Stomach smooth muscle (tissue), 2 donors: ENCODE measurements around the gene AXIN2.

Experiments
- H3K27ac ChIP-seq: one replicate; pipeline ENCODE4 v1.7.0; 2013; ENCODE audit warnings: mild to moderate bottlenecking, low read length, inconsistent platforms
- H3K27me3 ChIP-seq, 2 donors: one replicate each; pipeline ENCODE4 v1.7.0; 2013; ENCODE audit warnings: low read length in 2 of 2; ENCODE audit not compliant: insufficient read depth in 2 of 2, control insufficient read depth in 1 of 2
- H3K36me3 ChIP-seq, 2 donors: one replicate each; pipeline ENCODE4 v1.7.0; 2013; ENCODE audit warnings: low read length in 2 of 2; ENCODE audit not compliant: control insufficient read depth in 2 of 2, insufficient read depth in 2 of 2
- H3K4me1 ChIP-seq: one replicate; pipeline ENCODE4 v1.7.0; 2013; ENCODE audit warnings: low read length; ENCODE audit not compliant: control insufficient read depth, insufficient read depth
- H3K4me3 ChIP-seq, 2 donors: one replicate each; pipeline ENCODE4 v1.7.0; 2013; ENCODE audit warnings: low read length in 2 of 2
- H3K9ac ChIP-seq, 2 donors: one replicate each; pipeline ENCODE4 v1.7.0; 2013; ENCODE audit warnings: low read length in 2 of 2, mild to moderate bottlenecking in 1 of 2
- H3K9me3 ChIP-seq, 2 donors: one replicate each; pipeline ENCODE4 v1.7.0; 2013; ENCODE audit warnings: low read length in 2 of 2; ENCODE audit not compliant: control insufficient read depth in 2 of 2
- donor health status: healthy.
- donor health status: Pancreatic carcinoma.

The AXIN2 gene

GRCh38 chr17:65545705-65546523 lies 15.5 kb downstream of the AXIN2 start:
- no peaks in the 10 kb centered on the region for H3K9me3 ChIP-seq
- H3K4me1 ChIP-seq = peaks cover 70% of the 10 kb centered on the region
- H3K27ac ChIP-seq = peak overlapping the region; percentile 33
- peaks cover 8 to 23% of the 10 kb centered on the region in 2 donors for H3K36me3 ChIP-seq
- H3K27me3 ChIP-seq = no peaks in the 10 kb centered on the region
- peak overlapping the region in 1 of 2 donors; percentile 8 for H3K4me3 ChIP-seq
- H3K9ac ChIP-seq = no peak overlapping the region

- Histone ChIP-seq H3K9me3 (no peaks in the 10 kb centered on the region), H3K27ac (no peak overlapping the region), H3K4me3 (no peak overlapping the region), H3K36me3 (peaks cover 8 to 23% of the 10 kb centered on the region in 2 donors), H3K27me3 (no peaks in the 10 kb centered on the region), H3K4me1 (peaks cover 62% of the 10 kb centered on the region), H3K9ac (no peak overlapping the region)
These were observed 16.8 kb downstream of the AXIN2 start for GRCh38 chr17:65544672-65545071.

GRCh38 chr17:65542610-65543009 lies 18.8 kb downstream of the AXIN2 start:
- H3K36me3 ChIP-seq = peaks cover 9 to 17% of the 10 kb centered on the region in 2 donors
- H3K9me3 ChIP-seq = no peaks in the 10 kb centered on the region
- no peak overlapping the region for H3K4me3 ChIP-seq
- peaks cover 70% of the 10 kb centered on the region for H3K4me1 ChIP-seq
- H3K27ac ChIP-seq = no peak overlapping the region
- no peak overlapping the region for H3K9ac ChIP-seq
- no peaks in the 10 kb centered on the region for H3K27me3 ChIP-seq

- H3K27me3 ChIP-seq = no peaks in the 10 kb centered on the region
- H3K9me3 ChIP-seq = no peaks in the 10 kb centered on the region
- no peak overlapping the region for H3K9ac ChIP-seq
- no peak overlapping the region for H3K4me3 ChIP-seq
- peaks cover 67% of the 10 kb centered on the region for H3K4me1 ChIP-seq
- H3K36me3 ChIP-seq = peaks cover 9 to 21% of the 10 kb centered on the region in 2 donors
- H3K27ac ChIP-seq = no peak overlapping the region
These were observed 19.4 kb downstream of the AXIN2 start for GRCh38 chr17:65542067-65542466.

GRCh38 chr17:65541453-65541852 lies 20.0 kb downstream of the AXIN2 start:
- Histone ChIP-seq H3K4me1 (peaks cover 62% of the 10 kb centered on the region), H3K4me3 (no peak overlapping the region), H3K36me3 (peaks cover 9 to 25% of the 10 kb centered on the region in 2 donors), H3K27me3 (no peaks in the 10 kb centered on the region), H3K9me3 (no peaks in the 10 kb centered on the region), H3K27ac (no peak overlapping the region), H3K9ac (no peak overlapping the region)

- Histone ChIP-seq H3K27ac (no peak overlapping the region), H3K27me3 (no peaks in the 10 kb centered on the region), H3K4me1 (peaks cover 48% of the 10 kb centered on the region), H3K36me3 (peaks cover 25 to 35% of the 10 kb centered on the region in 2 donors), H3K9ac (no peak overlapping the region), H3K4me3 (no peak overlapping the region), H3K9me3 (no peaks in the 10 kb centered on the region)
These were observed 21.7 kb downstream of the AXIN2 start for GRCh38 chr17:65539630-65540266.

- H3K4me1 ChIP-seq = peaks cover 46% of the 10 kb centered on the region
- peak overlapping the region; percentile 24 for H3K27ac ChIP-seq
- peaks cover 29 to 39% of the 10 kb centered on the region in 2 donors for H3K36me3 ChIP-seq
- no peaks in the 10 kb centered on the region for H3K27me3 ChIP-seq
- H3K9ac ChIP-seq = no peak overlapping the region
- no peaks in the 10 kb centered on the region for H3K9me3 ChIP-seq
- H3K4me3 ChIP-seq = no peak overlapping the region
These were observed 22.5 kb downstream of the AXIN2 start for GRCh38 chr17:65538675-65539529.

GRCh38 chr17:65537845-65538674 lies 23.4 kb downstream of the AXIN2 start:
- H3K27ac ChIP-seq = no peak overlapping the region
- no peak overlapping the region for H3K9ac ChIP-seq
- no peak overlapping the region for H3K4me3 ChIP-seq
- H3K4me1 ChIP-seq = peaks cover 45% of the 10 kb centered on the region
- no peaks in the 10 kb centered on the region for H3K9me3 ChIP-seq
- no peaks in the 10 kb centered on the region for H3K27me3 ChIP-seq
- H3K36me3 ChIP-seq = peaks cover 34 to 38% of the 10 kb centered on the region in 2 donors

- H3K4me1 ChIP-seq = peaks cover 46% of the 10 kb centered on the region
- no peaks in the 10 kb centered on the region for H3K27me3 ChIP-seq
- H3K9me3 ChIP-seq = no peaks in the 10 kb centered on the region
- H3K4me3 ChIP-seq = no peak overlapping the region
- H3K9ac ChIP-seq = no peak overlapping the region
- H3K36me3 ChIP-seq = peaks cover 40 to 43% of the 10 kb centered on the region in 2 donors
- H3K27ac ChIP-seq = no peak overlapping the region
These were observed 24.1 kb downstream of the AXIN2 start for GRCh38 chr17:65537343-65537844.
